HG02981 (cell line): ENCODE results near the gene KCNB1.

Experiments
- ATAC-seq: cut with Tn5 transposase; IDR thresholded peaks from one replicate; pipeline ENCODE4 v1.9.1; 2021; ENCODE audit warnings: mild to moderate bottlenecking, moderate library complexity; ENCODE audit not compliant: unreplicated experiment

Gene KCNB1

GRCh38 chr20:49471397-49471796, 11.1 kb downstream of the KCNB1 start:
- no peak for ATAC-seq

- no peak for ATAC-seq
Observed at GRCh38 chr20:49470922-49471321, 11.5 kb downstream of the KCNB1 start.

DNA sequence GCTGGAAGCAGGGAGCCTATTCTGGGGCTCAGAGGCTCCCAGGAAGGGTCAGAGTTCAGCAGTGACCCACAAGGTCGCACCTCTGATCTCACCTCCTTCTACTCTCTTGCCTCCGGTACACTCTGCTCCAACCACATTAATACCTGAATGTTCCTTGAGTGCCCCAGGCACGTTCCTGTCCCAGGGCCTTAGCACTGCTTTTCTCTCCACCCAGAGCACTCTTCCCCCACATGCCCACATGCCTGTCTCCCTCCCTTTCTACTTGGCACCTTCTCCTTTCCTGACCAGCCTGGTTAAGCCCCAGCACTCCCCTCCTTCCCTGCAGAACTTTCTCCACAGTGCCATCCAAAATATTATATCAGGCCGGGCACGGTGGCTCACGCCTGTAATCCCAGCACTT, 13.4 kb downstream of the KCNB1 start:
- no peak for ATAC-seq

DNA sequence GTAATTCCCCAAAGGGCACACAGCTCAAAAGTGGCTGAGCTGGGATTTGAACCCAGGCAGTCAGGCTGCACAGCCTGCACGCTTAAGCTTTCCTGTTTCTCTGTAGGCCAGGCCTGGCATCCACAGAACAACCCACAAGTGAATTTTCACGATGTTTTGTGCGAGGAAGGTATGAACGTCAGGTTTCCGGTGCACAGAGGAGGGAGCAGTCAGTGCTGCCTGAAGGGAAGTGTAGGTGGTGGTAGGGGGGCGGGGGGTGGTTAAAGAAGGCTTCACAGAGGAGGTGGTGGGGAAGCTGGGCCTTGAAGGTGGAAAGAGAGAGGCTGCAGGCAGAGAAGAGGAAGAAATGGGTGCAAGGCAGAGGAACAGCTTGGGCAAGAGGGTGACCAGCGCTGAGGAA, 14.1 kb downstream of the KCNB1 start:
- no peak for ATAC-seq

DNA sequence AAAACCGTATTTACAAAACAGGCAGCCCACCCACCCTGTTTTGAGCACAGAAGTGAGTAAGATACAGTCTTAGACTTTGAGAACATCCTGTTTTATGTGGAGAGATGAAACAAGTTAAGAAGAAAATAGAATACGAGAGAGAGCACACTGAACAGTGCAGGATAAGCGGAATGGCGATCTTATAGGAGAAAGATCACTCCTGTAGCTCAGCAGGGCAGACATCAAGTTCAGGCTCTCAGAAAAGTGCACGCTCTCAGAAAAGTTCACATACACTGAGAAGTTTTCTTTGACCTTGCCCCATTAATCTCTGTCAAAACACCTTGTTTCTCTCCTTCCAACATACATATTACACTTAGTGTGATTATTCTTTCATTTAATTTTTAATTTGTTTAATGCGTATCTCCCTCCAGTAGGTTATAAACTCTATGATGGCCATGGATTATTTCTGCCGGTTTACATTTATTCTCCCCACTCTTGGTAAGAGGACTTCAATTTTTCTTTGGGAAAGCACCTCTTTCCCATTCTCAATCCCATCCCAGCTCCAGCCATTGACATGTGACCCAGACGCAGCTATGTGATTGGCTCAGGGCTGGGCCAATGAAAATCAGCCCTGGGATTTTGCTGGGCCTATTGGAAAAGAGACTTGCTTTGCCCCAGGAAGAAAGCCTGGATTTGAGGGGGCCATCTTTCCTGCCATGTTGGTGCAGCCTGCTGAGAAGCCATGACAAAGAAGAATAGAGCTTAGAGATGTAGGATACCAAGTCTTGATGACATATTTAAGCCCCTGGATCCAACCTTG, 16.2 kb downstream of the KCNB1 start:
- ATAC-seq, result no peak

DNA sequence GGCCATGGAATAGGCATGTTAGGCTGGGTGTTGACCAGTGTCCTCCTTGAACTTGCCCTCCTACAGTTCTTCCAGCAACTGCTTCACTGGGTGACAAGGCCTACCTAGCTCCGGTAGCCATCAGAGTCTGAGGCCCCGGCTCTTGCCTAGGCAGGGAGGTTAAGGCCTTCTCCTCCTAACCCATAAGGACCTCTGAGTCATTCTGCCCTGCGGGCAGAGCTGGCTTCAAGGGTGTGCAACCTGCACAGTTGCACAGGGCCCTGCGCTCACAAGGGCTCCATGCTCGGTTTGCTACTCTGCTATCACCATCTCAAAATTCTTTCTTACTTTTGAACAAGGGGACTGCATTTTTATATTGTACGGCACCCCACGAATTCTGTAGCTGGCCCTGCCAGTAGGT, 17.9 kb downstream of the KCNB1 start:
- no peak for ATAC-seq

GRCh38 chr20:49462626-49463025, 19.8 kb downstream of the KCNB1 start:
- no peak for ATAC-seq

DNA sequence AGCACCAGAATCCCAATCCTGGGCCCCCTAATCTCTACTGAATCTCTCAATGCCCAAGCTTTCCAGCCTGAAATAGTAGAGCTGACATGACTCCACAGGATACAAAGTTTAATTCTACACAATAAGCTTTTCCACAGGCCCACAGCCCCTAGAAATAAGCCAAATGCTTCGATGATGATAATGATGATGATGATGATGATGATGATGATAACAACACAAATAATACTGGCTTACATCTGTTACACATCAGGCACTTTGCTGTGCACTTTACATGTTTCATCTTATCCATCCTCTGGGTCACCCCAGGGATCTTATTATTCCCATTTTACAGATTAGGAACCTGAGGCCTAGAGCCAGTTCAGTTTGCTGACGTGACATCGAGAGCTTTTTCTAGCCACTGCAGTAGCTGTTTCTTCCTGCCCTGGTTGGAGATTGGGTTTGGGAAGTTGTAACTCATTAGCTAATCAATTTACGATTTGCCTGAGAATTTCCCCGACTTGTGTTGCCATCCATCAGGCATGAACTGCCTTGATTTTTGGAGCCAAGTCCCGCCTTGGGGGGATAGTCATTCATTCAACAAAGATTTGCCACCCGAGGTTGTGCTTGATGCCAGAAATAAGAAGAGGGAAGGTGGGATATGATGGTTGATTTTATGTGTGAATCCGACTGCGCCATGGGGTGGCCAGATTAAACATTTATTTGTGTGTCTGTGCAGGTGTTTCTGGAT, 20.4 kb downstream of the KCNB1 start:
- ATAC-seq, result no peak

GRCh38 chr20:49460916-49461315, 21.6 kb downstream of the KCNB1 start:
- ATAC-seq, result no peak

GRCh38 chr20:49460131-49460530, 22.3 kb downstream of the KCNB1 start:
- no peak for ATAC-seq

GRCh38 chr20:49459684-49460083, 22.8 kb downstream of the KCNB1 start:
- no peak for ATAC-seq

DNA sequence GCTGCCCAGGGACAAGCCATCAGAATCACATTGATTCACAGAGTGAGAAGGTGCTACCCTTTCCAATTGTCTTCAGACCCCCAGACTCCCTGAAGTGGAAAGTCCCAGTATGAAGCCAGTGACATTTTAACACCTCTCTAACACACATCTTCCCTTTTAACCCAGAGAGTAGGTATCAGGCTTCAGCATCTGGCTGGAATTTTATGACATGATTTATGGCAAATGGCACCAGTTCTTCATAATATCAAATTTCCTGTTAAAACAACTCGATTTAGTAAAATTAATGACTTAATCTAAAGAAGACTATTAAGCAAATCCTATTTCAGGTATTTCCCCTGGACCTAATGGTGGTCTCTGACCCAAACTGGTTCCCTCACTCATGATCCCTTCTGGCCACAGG, 25.0 kb downstream of the KCNB1 start:
- no peak for ATAC-seq

DNA sequence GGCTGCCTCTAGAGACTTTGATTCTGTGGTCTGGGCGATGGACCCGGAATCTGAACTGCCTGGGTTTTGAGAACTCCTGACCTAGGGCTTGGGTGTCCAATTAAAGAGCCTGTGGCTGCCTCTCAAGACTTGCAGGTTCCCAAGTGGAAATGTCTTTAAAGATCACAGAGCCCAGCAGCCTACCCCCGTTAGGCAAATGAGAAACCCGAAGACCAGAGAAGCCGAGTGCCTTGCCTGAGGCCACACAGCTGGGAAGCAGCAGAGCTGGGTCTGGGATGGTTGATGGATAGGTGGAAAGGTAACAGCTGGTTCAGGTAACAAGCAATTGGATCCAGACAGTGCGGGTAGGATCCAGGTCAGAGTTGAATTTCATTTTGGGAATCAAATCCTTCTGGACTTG, 25.8 kb downstream of the KCNB1 start:
- no peak for ATAC-seq

DNA sequence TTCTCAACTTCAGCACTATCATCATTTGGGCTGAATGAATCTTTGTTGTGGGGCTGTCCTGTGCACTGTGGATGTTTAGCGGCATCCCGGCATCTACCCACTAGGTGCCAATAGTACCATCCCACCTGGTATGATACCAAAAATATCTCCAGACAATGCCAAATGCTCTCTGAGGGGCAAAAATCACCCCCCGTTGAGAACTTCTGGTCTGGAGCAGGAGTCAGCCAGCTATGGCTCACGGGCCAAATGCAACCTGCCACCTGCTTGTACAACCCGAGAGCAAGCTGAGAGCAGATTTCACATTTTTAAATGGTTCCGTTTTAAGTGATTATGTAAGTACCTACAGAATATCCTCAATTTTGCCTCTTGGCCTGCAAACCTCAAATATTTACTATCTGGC, 26.8 kb downstream of the KCNB1 start:
- no peak for ATAC-seq

DNA sequence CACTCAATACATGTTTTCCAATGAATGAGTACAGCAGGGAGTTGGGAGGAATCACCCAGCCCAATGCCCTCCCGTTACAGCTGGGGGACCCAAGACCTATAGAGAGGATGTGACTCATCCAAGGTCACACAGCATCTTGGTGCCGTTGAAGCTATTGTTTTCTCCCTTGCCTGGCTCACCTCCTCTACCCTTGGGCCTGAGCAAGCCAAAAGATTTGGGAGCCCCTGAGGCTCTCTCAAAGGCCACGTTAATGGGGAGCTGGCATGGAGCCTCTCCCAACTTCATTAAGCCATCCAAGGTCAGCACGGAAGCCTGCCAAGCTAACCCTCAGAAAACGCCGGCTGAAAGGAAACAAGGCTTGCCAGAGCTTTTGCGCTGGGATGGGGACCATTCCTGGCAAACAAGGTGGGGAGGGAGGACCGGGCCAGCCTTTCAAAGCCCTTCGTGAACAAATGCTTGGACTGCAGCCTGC, 30.4 kb downstream of the KCNB1 start:
- ATAC-seq, result no peak

- no peak for ATAC-seq
Observed at GRCh38 chr20:49450281-49450721, 32.2 kb downstream of the KCNB1 start.

- ATAC-seq, result no peak
Observed at GRCh38 chr20:49448917-49449316, 33.6 kb downstream of the KCNB1 start.

DNA sequence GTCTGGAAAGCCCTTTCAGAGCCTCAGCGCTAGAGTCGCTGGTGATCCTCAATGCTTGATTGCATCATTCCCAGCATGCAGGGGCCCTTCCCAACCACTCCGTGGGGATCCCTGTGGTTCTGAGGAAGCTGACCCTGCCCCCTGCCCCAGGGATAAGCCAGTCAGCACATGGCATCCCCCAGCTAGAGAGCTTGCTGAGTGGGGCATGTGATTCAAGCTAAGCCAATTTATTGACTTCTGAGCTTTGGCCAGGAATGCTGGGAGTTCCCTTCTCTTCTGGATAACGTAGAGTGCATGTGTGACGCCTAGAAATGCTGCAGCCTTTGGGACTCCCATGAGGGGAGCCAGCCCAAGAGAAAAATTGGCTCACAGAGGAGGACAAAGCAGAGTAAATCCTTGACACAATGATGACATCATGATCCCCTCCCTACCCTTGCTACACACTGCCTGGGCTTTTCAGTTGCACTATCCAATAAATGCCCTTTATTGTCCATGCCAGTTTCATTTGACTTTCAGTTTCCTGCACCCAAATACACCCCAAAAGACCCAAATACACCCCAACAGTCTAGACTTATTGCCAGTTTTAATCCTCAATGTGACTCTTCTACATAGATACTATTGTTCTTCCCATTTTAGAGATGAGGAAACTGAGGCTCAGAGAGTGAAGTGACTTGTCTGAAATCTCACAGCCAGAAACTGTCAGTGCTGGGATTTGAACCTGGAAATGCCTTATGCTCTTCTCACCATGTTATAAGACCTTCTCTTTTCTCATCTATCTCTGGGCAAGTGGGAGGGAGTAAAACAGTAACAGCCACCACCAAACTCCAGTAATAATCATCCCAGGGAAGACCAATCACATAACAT, 34.3 kb downstream of the KCNB1 start:
- ATAC-seq, result no peak

- no peak for ATAC-seq
Observed at GRCh38 chr20:49447364-49447763, 35.1 kb downstream of the KCNB1 start.

DNA sequence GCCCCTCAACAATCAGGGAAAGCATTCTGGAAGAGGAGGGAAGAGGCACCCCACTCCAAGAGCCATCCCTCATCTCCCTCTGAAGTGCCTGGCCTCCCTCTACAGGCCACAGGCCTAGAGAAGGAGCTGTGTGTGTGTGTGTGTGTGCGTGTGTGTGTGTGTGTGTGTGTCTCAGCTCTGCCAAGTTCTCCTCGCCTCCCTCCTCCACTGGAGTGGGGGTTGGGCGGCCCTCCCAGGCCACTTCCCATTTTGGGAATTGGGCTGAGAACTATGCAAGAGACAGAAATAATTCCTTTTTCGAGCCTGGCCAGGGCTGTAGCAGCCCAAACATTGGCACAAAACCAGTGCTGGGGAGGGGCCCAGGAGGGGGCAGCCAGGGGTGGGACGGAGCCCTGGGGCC, 35.7 kb downstream of the KCNB1 start:
- no peak for ATAC-seq

- ATAC-seq, result no peak
Observed at GRCh38 chr20:49446080-49446479, 36.4 kb downstream of the KCNB1 start.
